Sigmoid colon (tissue), 4 donors: ENCODE results near the gene DUOXA1.

ENCODE experiments used
- CTCF ChIP-seq, 4 experiments: fragments of 450-650 bp in 3 of 4; fragments of 200-600 bp in 1 of 4; IDR thresholded peaks; one replicate each; pipeline ENCODE4 v1.5.1; 2016 to 2019; ENCODE audit warnings: antibody characterized with exemption in 4 of 4, mild to moderate bottlenecking in 3 of 4, moderate library complexity in 2 of 4
- POLR2AphosphoS5 ChIP-seq, 4 donors: sonication (generic); formaldehyde crosslinking; IDR thresholded peaks; one replicate each; pipeline ENCODE4 v1.6.1; 2017; ENCODE audit warnings: antibody characterized with exemption in 4 of 4

- TF ChIP-seq CTCF (IDR thresholded peaks at IDR 0.05) (no peak), POLR2AphosphoS5 (IDR thresholded peaks at IDR 0.05) (no peak)
Observed at GRCh38 chr15:45118996-45119395, 10.7 kb downstream of the DUOXA1 start.
